DMS153 (cell line): Measurements from ENCODE around the gene PIK3R4.

Experiments used
- DNase-seq: peaks from one replicate; lab custom pipeline; 2025; lab: John Stamatoyannopoulos, UW

Gene PIK3R4

GRCh38 chr3:130640027-130640426 lies 106.6 kb downstream of the PIK3R4 start:
- DNase-seq: no peak

GRCh38 chr3:130636480-130637234 lies 110.0 kb downstream of the PIK3R4 start:
- DNase-seq: no peak

DNA sequence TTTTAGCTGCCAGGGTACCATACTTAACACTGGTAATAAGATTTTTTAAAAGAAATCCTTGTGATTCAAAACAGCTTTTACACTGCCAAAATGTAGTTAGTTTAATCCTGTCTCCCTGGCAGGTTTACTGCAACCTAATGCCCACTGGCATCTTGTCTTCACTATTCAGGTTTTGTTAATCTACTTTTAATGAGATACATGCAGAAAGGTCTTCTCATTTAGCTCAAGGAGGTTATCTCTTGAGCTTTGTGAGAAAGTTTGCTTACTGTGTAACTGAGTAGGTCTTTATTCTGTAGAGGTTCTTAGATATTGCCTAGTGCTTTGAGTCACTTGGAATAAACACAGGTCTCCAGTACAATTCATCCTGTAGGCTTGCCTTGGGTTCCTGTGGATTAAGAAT lies 110.7 kb downstream of the PIK3R4 start:
- no peak for DNase-seq

GRCh38 chr3:130635285-130635684 lies 111.3 kb downstream of the PIK3R4 start:
- DNase-seq: no peak
